GM12875 (cell line): Measurements from ENCODE around the gene NMUR2.

Source experiments
- H3K4me3 ChIP-seq: one replicate; pipeline ENCODE4 v1.5.1; 2011; ENCODE audit warnings: low read depth, low read length, control low read depth
- CTCF ChIP-seq: IDR thresholded peaks from 2 replicates; pipeline ENCODE4 v1.5.1; 2011; ENCODE audit warnings: low read depth, mild to moderate bottlenecking, control low read depth, inconsistent platforms, low read length, moderate library complexity, borderline replicate concordance; ENCODE audit not compliant: insufficient read depth

The NMUR2 gene

GRCh38 chr5:152405145-152405544 lies at the start of gene NMUR2:
TSS of gene NMUR2 (minus strand) at chr5:152405279. CDS start at chr5:152405113, 166 bp downstream.
- no peak within 1 kb of the TSS for H3K4me3 ChIP-seq
- no peak for TF ChIP-seq CTCF

GRCh38 chr5:152443935-152444334 lies 38.9 kb upstream of the NMUR2 start:
- no peak for TF ChIP-seq CTCF
- no peak overlapping the region for H3K4me3 ChIP-seq

- no peak overlapping the region for H3K4me3 ChIP-seq
- no peak for TF ChIP-seq CTCF
These were observed 34.7 kb upstream of the NMUR2 start for GRCh38 chr5:152439791-152440190.

- H3K4me3 ChIP-seq: no peak overlapping the region
- TF ChIP-seq CTCF: no peak
These were observed 32.8 kb upstream of the NMUR2 start for GRCh38 chr5:152437866-152438265.

GRCh38 chr5:152427721-152428120 lies 22.6 kb upstream of the NMUR2 start:
- H3K4me3 ChIP-seq: no peak overlapping the region

GRCh38 chr5:152425083-152425482 lies 20.0 kb upstream of the NMUR2 start:
- H3K4me3 ChIP-seq: no peak overlapping the region

More at GRCh38 chr5:152427721-152428120, 22.6 kb upstream of the NMUR2 start:
- TF ChIP-seq CTCF: no peak

More at GRCh38 chr5:152425083-152425482, 20.0 kb upstream of the NMUR2 start:
- TF ChIP-seq CTCF: no peak
